ENCODE measurements around the gene CNTLN. TPM values are rescaled to one million over a fixed set of nuclear protein-coding genes. Genes with fewer than 3 reads are reported as not detected.
"Not testable (repeated sequence)": the region's sequence is repeated elsewhere in the genome, so short reads cannot be mapped to it uniquely, and the experiment has no call there.

Gene CNTLN
- total RNA-seq, 4 donors from 2014 or later = 1.6 to 7.0 (median 2.4) TPM

- Histone ChIP-seq H3K27ac (no peak overlapping the region), H3K4me3 (no peak overlapping the region), H3K9me3 (no peaks in the 10 kb centered on the region), H3K36me3 (no peaks in the 10 kb centered on the region), H3K27me3 (no peaks in the 10 kb centered on the region), H3K4me1 (no peaks in the 10 kb centered on the region)
- DNase-seq = no peak
- in situ Hi-C loops (cut with MboI; ENCODE audit: low pct_ligation_motif_present in 1 of 4, low pct_unique_long_range_greater_than_20kb in 1 of 4, low sequenced_read_pairs in 3 of 4) = no loop called here
- 89 to 96% methylated on average over 3 to 4 of the region's 4 CpGs for WGBS, 2 donors (ENCODE audit: low coverage in 1 of 2)
- TF ChIP-seq POLR2A (IDR thresholded peaks at IDR 0.05) (no peak), EP300 (IDR thresholded peaks at IDR 0.05; ENCODE audit: low read depth) (no peak), POLR2AphosphoS5 (IDR thresholded peaks at IDR 0.05) (no peak), CTCF (IDR thresholded peaks at IDR 0.05) (no peak)
- intact Hi-C loops (cut with DNase I; ENCODE audit: low total_unique reads) = no loop called here
Observed at GRCh38 chr9:17229945-17230560, 95.2 kb downstream of the CNTLN start.

DNA sequence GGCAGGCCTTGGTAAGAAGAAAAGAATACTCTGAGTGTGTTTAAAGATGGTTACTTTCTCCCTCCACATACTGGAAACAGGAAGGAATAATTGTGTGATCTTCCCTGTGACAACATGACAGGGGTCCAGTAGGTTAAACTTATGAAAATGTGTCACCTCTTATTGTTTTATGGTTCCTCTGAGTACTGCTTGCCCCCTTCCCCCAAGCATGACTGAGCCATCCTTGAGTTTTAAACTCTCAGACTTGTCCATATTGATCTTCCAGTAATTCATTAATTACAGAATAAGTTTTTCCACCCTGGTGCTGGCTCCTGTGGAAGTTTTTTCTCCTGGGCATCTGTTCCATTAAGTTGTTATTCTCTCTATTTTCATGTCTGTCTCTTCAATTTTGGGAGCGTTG, 95.8 kb downstream of the CNTLN start:
- intact Hi-C loops (cut with DNase I; ENCODE audit: low total_unique reads) (no loop called here), in situ Hi-C loops (cut with MboI; ENCODE audit: low pct_ligation_motif_present in 1 of 4, low pct_unique_long_range_greater_than_20kb in 1 of 4, low sequenced_read_pairs in 3 of 4) (no loop called here)
- Histone ChIP-seq H3K36me3 (no peaks in the 10 kb centered on the region), H3K27ac (no peak overlapping the region), H3K27me3 (no peaks in the 10 kb centered on the region), H3K9me3 (no peaks in the 10 kb centered on the region), H3K4me1 (no peaks in the 10 kb centered on the region), H3K4me3 (no peak overlapping the region)
- DNase-seq = no peak
- 78 to 90% methylated on average over 1 of the region's 1 CpG for WGBS, 2 donors (ENCODE audit: low coverage in 1 of 2)
- TF ChIP-seq EP300 (IDR thresholded peaks at IDR 0.05; ENCODE audit: low read depth) = no peak

DNA sequence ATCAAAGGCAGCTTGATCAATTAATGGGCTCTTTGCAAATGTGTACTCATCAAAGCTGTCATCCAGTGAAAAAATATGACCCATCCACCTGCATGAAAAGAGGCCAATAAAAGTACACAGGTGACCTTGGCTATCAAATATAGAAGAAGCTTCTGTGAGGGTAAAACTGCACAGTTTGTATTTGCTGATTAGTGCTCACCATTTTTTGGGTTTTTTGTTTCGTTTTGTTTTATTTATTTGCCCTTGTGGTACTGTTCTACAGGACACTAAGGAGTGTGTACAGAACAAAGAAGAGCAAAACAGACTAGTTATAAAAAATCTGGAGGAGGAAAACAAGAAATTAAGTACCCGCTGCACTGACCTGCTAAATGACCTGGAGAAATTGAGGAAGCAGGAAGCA, 101.3 kb downstream of the CNTLN start:
- Histone ChIP-seq H3K9me3 (no peaks in the 10 kb centered on the region), H3K27ac (no peak overlapping the region), H3K4me1 (no peaks in the 10 kb centered on the region), H3K36me3 (no peaks in the 10 kb centered on the region), H3K4me3 (no peak overlapping the region), H3K27me3 (no peaks in the 10 kb centered on the region)
- in situ Hi-C loops (cut with MboI; ENCODE audit: low pct_ligation_motif_present in 1 of 4, low pct_unique_long_range_greater_than_20kb in 1 of 4, low sequenced_read_pairs in 3 of 4) (no loop called here), intact Hi-C loops (cut with DNase I; ENCODE audit: low total_unique reads) (no loop called here)
- DNase-seq = no peak
- 59 to 93% methylated on average over 2 of the region's 2 CpGs for WGBS, 2 donors (ENCODE audit: low coverage in 1 of 2)
- TF ChIP-seq POLR2A (IDR thresholded peaks at IDR 0.05) (no peak), EP300 (IDR thresholded peaks at IDR 0.05; ENCODE audit: low read depth) (no peak), CTCF (IDR thresholded peaks at IDR 0.05) (no peak), POLR2AphosphoS5 (IDR thresholded peaks at IDR 0.05) (no peak)

DNA sequence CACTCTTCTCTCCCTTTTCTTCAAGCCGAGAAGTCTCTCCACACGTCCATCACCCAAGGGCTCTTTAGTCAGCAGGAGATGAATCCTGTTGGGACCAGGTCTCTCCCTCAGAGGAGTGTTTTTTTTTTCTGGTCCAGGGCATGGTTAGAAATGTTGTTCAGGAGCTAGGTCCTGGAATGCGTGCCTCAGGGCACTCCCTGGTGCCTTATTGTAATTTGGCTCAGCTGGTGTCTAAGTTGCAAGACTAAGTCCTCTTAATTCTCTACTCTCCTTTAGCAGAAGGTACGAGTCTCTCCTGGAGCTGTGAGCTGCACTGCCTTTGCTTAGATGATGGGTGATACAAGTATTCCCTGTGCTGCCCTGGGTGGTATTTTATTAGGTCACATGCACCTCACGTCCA, 111.9 kb downstream of the CNTLN start:
- intact Hi-C loops (cut with DNase I; ENCODE audit: low total_unique reads) (no loop called here), in situ Hi-C loops (cut with MboI; ENCODE audit: low pct_ligation_motif_present in 1 of 4, low pct_unique_long_range_greater_than_20kb in 1 of 4, low sequenced_read_pairs in 3 of 4) (no loop called here)
- Histone ChIP-seq H3K4me3 (no peak overlapping the region), H3K36me3 (peaks cover 0 to 10% (median 0%) of the 10 kb centered on the region in 4 donors), H3K4me1 (no peaks in the 10 kb centered on the region), H3K27ac (no peak overlapping the region), H3K27me3 (no peaks in the 10 kb centered on the region), H3K9me3 (peaks cover 24% of the 10 kb centered on the region in 2 donors)
- no peak for DNase-seq
- no peak for TF ChIP-seq EP300 (IDR thresholded peaks at IDR 0.05; ENCODE audit: low read depth)
- TF ChIP-seq CTCF (IDR thresholded peaks at IDR 0.05) = no peak
- no peak for TF ChIP-seq POLR2AphosphoS5 (IDR thresholded peaks at IDR 0.05)
- TF ChIP-seq POLR2A (IDR thresholded peaks at IDR 0.05) = no peak
- 86% methylated on average over 5 of the region's 5 CpGs; no CpG with 5 or more reads in 1 of the 2 donors for WGBS, 2 donors (ENCODE audit: low coverage in 1 of 2)

DNA sequence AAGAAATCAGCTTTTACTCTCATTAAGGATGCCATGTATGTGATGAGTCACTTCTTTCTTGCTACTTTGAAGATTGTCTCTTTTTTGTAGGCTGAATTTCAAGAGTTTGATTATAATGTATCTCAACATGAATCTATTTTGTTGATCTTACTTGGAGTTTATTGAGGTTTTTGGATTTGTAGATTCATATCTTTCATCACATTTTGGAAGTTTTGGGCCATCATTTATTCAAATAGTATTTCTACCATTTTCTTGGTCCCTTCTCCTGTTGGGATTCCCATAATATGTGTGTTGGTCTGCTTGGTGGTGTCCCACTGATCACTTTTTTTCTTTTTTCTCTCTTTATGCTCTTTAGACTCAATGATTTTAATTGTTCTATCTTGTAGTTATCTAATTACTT, 116.3 kb downstream of the CNTLN start:
- Histone ChIP-seq H3K9me3 (peaks cover 28 to 38% of the 10 kb centered on the region in 2 donors), H3K36me3 (peaks cover 0 to 10% (median 0%) of the 10 kb centered on the region in 4 donors), H3K4me1 (no peaks in the 10 kb centered on the region), H3K4me3 (no peak overlapping the region), H3K27ac (no peak overlapping the region), H3K27me3 (no peaks in the 10 kb centered on the region)
- DNase-seq = no peak
- intact Hi-C loops (cut with DNase I; ENCODE audit: low total_unique reads) = no loop called here
- in situ Hi-C loops (cut with MboI; ENCODE audit: low pct_ligation_motif_present in 1 of 4, low pct_unique_long_range_greater_than_20kb in 1 of 4, low sequenced_read_pairs in 3 of 4) = no loop called here
- TF ChIP-seq CTCF (IDR thresholded peaks at IDR 0.05) (no peak), EP300 (IDR thresholded peaks at IDR 0.05; ENCODE audit: low read depth) (no peak)

DNA sequence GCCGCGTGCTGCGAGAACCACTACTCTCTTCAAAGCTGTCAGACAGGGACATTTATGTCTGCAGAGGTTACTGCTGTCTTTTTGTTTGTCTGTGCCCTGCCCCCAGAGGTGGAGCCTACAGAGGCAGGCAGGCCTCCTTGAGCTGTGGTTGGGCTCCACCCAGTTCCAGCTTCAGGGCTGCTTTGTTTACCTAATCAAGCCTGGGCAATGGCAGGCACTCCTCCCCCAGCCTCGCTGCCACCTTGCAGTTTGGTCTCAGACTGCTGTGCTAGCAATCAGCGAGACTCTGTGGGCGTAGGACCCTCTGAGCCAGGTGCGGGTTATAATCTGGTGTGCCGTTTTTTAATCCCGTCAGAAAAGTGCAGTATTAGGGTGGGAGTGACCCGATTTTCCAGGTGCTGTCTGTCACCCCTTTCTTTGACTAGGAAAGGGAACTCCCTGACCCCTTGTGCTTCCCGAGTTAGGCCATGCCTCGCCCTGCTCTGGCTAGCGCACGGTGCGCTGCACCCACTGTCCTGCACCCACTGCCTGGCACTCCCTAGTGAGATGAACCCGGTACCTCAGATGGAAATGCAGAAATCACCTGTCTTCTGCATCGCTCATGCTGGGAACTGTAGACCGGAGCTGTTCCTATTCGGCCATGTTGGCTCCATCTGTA, 133.8 kb downstream of the CNTLN start:
- H3K27me3 ChIP-seq; H3K36me3 ChIP-seq; DNase-seq; H3K4me3 ChIP-seq; H3K27ac ChIP-seq; intact Hi-C loops (cut with DNase I; ENCODE audit: low total_unique reads); H3K4me1 ChIP-seq; in situ Hi-C loops (cut with MboI; ENCODE audit: low pct_ligation_motif_present in 1 of 4, low pct_unique_long_range_greater_than_20kb in 1 of 4, low sequenced_read_pairs in 3 of 4); H3K9me3 ChIP-seq: not testable (repeated sequence)
- 79 to 84% methylated on average over 6 to 19 of the region's 19 CpGs for WGBS, 2 donors (ENCODE audit: low coverage in 1 of 2)

Measured in transverse colon (tissue), 4 donors.